Activated effector memory CD4-positive, alpha-beta T cell treated with anti-CD3 and anti-CD28 coated beads, Interleukin-2, amount 50 U/mL, for 16 hours (primary cell): ENCODE measurements around the gene RANBP9.

Experiments
- DNase-seq: peaks from one replicate; pipeline ENCODE4 v3.0.0-alpha.2; 2020

Gene RANBP9

DNA sequence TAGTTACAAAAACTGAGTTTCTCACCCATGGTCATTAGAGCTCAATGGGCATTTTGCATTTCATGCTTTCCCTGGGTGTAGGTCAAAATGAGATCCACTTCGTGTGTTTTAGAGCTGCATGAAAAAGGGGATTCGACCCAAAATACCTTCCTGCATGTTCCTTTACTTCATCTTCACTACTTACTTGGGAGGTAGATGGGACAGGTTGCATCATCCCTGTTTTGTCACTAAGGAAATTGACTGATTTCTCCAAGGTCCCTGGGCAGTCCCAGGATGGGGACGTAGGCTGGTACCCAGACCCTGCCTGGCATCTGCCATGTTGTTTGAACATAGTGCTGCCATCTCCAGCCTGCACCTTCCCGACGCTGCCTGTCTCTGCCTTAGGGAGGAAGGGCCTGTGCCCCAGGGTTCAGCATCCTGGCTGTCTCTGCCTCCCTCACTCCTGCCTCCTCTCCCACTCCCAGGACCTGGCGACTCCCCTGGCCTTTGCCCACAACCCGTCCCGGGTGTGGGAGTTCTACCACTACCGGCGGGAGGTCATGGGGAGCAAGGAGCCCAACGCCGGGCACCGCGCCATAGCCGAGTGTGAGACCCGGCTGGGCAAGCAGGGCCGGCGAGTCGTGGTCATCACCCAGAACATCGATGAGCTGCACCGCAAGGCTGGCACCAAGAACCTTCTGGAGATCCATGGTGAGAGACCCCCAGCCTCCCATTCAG lies 120.3 kb downstream of the RANBP9 start:
- DNase-seq = no peak

GRCh38 chr6:13590574-13591153 lies 121.0 kb downstream of the RANBP9 start:
- no peak for DNase-seq

- DNase-seq = no peak
These were observed 121.8 kb downstream of the RANBP9 start for GRCh38 chr6:13589801-13590200.

- DNase-seq = no peak
These were observed 124.8 kb downstream of the RANBP9 start for GRCh38 chr6:13586603-13587542.

DNA sequence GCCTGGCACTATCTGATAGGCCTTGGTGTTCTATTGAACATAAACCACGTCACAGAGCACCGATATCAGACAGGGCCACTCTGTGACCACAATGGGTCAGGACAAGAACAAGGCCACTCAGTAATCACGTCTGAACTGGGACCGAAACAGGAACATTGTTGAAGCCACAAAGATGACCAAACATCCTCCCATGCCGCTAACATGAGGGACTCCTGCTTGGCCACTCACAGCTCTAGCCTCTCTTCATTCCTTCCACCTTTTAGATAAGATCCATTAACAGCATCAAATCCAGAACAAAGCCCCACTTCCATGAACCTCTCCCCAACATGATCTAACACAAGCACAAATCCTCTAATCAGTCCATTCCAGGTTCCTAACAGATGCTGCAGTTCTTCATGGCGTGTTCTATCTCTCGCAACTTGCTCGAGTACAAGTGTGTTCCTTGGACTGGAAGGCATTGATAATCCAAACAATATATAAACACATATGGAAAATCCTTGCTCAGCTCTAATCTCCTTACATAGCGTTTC lies 129.9 kb downstream of the RANBP9 start:
- no peak for DNase-seq

DNA sequence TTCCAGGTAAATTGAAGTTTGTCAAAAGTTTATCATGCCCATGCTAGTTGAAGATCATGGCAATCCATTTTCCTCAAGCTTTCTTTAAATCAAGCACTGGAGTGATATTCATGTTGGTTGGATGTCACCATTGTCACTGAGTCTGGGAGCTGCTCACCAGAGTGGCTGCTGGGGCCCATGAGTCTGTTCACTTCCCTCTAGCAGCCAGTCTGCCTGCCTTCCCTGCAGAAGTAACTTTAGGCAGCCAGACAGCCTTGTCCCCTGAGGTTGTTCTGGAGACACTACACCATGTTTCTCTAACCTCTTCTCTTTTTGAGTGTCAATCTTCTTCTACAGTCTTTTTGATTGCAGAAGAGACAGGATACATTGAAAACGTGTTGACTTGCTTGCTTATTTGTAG lies 131.7 kb downstream of the RANBP9 start:
- no peak for DNase-seq

DNA sequence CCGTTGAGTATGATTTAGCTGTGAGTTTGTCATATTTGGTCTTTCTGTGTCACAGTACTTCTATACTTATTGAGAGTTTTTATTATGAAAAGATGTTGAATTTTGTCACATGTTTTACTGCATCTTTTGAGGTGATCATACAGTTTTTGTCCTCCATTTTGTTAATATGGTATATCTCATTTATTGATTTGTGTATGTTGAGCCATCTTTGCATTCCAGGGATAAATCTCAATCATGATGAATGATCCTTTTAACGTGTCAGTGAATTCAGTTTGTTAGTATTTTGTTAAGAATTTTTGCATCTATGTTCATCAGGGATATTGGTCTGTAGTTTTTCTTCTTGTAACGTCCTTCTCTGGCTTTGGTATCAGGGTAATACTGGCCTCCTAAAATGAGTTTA lies 133.7 kb downstream of the RANBP9 start:
- no peak for DNase-seq

DNA sequence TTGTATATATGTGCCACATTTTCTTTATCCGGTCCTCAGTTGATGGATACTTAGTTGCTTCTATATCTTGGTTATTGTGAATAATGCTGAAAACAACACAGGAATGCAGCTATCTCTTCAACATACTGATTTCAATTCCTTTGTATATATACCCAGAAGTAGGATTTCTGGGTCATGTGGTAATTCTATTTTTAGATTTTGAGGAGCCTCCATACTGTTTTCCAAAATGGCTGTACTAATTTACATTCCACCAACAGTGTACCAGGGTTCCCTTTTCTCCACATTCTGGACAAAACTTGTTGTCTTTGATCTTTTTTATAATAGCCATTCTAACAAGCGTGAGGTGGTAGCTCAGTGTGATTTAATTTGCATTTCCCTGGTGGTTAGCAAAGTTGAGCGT lies 135.6 kb downstream of the RANBP9 start:
- no peak for DNase-seq

GRCh38 chr6:13575377-13575775 lies 136.3 kb downstream of the RANBP9 start:
- no peak for DNase-seq

DNA sequence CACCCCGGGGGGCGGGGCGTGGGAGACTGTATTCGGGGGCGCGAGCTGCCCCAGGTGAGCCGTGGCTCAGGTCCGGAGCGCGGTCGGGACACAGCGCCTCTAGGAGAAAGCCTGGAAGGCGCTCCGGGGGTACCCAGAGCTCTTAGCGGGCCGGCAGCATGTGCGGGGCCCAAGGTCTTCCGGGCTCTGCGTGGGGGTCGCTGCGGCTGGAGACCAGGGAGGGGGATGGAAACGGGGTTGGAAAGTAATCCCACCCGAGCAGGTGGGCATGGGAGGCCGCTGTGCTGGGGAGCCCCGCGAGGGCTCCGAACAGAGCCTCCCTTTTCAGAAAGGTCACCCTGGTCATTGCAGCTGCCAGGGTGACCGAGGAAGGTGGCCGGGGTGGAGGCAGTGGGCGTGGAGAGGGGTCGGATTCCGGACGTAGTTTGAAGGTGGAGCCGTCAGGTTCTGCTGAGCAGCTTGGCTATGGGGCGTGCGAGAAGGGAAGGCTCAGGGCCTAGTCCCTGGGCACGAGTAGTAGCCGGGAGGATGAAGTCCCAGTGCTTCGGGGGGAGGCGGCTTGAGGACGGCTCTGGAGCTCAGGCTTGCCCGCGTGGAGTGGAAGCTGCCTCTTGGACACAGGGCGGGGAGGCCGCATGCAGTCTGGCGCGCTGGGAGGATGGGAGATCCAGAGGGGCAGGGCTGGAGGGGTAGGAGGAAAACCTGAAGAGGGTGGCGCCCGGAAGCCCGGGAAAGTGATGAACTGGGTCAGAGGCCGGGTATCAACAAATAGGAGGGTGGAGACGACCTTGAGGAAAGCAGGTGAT lies 136.9 kb downstream of the RANBP9 start, which contains the start of gene SIRT5:
TSS of gene SIRT5 (plus strand) at position 31 of the 806 bp plus-strand sequence. CDS start 9,510 bp downstream, outside the sequence.
- peak; percentile 89 for DNase-seq

GRCh38 chr6:13574149-13574570 lies 137.5 kb downstream of the RANBP9 start:
- DNase-seq = peak; percentile 96

- DNase-seq = peak; percentile 69
These were observed 137.9 kb downstream of the RANBP9 start for GRCh38 chr6:13573669-13574110.

GRCh38 chr6:13572951-13573654 lies 138.5 kb downstream of the RANBP9 start:
- no peak for DNase-seq

GRCh38 chr6:13572240-13572639 lies 139.4 kb downstream of the RANBP9 start:
- DNase-seq = no peak
